GM18508 (cell line): ENCODE results near the gene IFT80.
A peak's percentile ranks its signal among the peaks of the same experiment; 100 is the strongest.
"Not testable (repeated sequence)": the region's sequence is repeated elsewhere in the genome, so short reads cannot be mapped to it uniquely, and the experiment has no call there.

ENCODE experiments used
- ATAC-seq: cut with Tn5 transposase; IDR thresholded peaks from one replicate; pipeline ENCODE4 v1.9.1; 2021; ENCODE audit warnings: moderate number of reproducible peaks; ENCODE audit not compliant: insufficient read depth, unreplicated experiment

IFT80 gene

DNA sequence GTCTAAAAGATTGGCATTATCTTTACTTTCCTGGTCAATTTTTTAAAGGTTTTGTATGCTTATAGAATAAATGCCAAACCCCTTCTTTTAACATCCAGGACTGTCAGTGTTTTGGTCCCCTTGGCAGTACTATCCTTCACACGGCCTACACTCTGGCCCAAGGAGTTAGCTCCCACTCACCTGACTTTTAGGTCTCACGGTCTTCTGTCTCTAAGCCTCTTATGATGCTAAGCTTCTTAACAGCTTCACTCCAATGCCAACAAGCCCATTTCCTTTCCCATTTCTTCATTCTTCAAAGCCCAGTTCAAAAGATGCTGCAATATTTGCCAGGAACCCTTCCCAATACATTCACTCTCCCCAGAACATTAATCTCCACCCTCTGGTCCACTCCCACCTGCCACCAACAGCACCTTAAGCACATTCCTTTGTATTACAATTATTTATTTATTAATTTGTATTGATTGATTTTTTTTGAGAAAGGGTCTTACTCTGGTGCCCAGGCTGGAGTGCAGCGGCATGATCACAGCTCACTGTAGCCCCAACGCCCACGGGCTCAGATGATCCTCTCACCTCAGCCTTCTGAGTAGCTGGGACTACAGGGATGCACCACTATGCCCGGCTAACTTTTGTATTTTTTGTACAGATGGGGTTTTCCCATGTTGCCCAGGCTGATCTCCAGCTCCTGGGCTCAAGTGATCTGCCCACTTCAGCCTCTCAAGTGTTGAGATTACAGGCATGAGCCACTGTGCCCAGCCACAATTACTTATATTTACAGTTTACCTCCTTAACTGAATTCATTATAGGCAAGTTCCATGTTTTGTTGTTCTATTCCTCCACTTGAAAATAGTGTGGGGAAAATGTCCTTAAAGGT, 27.8 kb downstream of the IFT80 start:
- no peak for ATAC-seq

DNA sequence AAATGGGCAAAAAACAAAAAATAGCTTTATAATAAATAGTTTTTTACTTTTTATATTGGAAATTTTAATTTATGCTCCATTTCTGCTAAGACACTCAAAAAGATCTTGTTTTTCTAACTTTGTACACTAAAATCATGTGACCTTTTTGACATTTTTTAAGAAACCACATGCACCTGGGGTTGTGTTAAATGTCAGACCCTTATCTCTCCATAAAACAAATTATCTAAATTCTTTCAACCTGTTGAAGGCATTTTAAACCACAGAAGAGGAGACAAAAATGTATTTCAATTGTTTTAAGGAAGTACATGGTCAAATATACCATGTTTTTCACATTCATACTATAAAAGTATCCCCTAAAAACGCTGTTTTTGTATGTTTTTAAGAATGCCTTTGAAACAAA, 29.2 kb downstream of the IFT80 start:
- no peak for ATAC-seq

DNA sequence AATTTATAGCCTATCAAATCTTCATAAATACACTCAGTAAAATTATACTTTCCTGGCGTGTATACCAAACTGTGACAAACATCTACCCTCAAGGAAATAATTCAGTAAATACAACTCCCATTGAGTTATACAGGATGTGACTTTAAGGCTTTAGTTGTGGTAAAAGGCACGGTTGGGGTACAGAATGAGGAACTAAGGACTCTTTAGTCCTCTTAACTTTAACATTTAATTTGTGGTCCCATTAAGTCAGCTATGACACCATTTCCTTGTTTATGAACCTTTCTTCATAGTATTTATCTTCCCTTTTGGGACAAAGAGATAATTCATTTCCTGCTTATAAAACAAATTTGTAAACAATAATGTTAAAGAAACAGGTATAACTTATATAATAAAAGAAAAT, 30.2 kb downstream of the IFT80 start:
- peak; percentile 48 for ATAC-seq

DNA sequence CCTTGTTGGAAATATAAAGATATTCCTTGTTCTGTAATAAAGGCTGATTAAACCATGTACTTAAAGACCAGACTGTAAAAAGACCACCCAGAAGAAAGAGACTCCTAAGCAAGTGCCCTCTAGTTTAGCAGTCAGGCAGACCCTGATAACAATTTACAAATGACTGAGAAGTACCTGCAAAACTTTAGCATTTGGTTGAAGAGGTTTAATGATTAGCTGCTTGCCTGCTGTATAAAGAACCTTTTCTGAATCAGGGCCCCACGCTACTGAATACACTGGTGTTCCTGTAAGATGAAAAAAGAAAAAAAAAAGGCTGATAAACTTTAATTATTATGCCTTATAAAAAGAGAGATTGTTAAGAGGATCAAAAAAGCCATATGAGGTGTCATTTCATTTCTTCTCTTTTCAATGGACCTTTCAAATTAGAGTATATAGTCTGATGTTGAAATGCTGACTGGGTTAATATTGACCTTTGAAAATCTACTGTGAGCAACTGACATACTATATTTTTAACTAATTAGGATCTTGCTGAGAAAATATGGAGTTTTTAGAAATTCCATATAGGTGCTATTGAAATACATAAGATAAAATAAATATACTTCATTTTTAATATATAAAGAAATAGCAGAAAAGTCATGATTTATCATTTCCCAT, 33.0 kb downstream of the IFT80 start:
- ATAC-seq: no peak

DNA sequence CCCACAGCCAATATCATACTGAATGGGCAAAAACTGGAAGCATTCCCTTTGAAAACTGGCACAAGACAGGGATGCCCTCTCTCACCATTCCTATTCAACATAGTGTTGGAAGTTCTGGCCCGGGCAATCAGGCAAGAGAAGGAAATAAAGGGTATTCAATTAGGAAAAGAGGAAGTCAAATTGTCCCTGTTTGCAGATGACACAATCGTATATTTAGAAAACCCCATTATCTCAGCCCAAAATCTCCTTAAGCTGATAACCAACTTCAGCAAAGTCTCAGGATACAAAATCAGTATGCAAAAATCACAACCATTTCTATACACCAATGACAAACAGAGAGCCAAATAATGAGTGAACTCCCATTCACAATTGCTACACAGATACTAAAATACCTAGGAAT, 36.1 kb downstream of the IFT80 start:
- not testable (repeated sequence) for ATAC-seq

DNA sequence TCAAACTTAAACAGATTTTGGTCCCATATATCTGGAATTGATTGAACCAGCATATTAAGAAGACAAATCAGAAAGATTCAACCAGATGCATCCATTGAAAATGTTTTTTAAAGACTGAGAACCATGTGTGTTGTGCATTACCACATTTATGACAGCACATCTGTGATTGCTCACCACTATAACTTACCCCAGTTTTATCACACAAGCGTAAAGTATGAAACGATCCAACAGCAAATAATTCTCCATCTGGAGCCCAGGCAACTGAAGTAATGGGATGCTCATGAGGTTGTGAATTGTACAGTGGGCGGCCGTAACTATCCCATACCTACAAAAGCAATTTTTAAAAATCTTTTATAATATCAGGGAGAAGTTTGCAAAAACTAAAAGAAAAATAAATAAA, 43.2 kb downstream of the IFT80 start:
- ATAC-seq: no peak

DNA sequence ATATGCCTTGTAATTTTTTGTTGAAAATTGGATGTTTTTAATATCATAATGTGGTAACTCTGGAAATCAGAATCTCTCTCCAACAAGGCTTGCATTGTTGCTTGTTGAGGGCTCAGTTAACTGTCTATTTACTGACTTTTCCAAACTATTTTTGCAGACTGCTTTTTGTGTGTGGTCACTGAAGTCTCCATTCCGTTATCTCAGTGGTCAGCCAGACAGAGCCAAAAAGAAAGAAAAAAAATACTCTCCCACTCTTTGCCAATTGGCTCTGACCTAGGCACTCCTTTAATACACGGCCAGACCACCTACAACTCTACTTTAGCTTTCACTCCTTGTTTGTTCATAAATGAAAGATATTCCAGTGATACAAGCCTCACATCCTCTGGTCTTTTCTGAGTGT, 52.5 kb downstream of the IFT80 start:
- no peak for ATAC-seq

DNA sequence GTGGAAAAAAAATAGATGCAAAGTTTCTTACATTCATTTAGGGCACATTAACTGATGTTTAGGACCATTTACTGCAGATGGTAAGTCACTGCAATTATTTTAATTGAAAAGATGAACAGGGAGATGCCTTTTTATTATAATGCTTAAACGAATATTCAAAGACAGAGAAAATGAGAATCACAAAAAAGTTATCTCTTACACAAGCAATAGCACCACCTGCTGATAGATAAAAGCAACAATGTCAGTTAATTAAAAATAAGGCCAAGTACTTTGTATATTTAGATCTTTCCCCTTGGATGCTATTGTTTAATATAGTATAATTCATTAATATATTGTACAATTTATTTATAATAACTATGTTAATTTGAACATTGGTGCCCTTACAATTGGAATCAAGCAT, 55.9 kb downstream of the IFT80 start:
- ATAC-seq: no peak

DNA sequence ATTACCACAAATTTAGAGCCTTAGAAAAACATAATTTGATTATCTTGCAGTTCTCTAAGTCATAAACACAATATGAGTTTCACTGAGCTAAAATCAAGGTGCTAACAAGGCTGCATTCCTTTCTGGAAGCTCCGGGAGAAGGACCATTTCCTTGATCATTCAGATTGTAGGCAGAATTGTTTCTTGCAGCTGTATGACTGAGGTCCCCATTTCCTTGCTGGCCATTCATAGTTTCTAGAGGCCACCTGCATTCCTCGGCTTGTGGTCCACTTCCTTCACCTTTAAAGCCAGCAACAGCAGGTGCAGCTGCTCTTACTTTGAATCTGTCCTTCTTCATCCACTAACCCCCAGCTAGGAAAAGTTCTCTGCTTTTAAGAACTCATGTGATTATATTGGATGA, 58.7 kb downstream of the IFT80 start:
- ATAC-seq: no peak

DNA sequence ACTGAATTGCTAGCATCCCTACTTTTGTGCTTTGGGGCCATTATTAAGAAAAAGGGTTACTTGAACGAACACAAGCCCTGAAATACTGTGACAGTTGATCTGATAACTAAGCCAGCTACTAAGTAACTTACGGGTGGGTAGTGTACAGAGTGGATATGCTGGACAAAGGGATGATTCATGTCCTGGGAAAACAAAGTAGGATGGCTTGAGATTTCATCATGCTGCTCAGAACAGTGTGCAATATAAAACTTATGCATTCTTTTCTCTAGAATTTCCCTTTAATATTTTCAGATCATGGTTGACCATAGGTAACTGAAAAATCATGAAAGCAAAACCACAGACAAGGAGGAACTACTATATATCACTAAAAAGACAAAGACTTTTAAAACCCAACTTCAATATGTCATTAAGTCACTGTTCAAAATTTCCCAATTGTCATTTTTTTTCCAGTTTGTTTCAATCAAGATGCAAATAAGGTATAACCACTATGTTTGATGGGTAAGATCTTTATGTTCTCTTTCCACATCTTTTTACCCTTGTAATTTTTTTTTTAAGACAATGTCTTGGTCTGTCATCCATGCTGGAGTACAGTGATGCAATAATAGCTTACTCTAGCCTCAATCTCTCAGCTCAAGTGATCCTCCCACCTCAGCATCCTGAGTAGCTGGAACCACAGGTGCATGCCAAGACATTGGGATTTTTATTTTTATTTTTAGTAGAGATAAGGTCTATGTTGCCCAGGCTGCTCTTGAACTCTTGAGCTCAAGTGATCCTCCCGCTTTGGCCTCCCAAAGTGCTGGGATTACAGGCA, 67.7 kb downstream of the IFT80 start:
- no peak for ATAC-seq

DNA sequence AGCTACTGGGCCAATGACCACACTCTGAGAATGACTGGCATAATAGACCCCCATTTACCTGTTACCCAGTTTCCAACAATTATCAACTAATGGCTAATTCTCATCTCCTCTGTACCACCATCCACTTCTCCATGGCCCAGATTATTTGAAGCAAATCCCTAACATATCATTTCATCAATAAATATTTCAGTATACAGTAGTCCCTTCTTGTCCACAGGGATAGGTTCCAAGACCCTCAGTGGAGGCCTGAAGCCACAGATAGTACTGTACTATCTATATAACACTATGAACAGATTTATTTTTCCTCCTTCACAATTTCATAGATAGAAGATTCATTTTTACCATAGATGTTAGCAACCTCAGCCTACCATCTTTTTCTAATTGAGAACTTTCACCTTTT, 68.3 kb downstream of the IFT80 start:
- no peak for ATAC-seq

DNA sequence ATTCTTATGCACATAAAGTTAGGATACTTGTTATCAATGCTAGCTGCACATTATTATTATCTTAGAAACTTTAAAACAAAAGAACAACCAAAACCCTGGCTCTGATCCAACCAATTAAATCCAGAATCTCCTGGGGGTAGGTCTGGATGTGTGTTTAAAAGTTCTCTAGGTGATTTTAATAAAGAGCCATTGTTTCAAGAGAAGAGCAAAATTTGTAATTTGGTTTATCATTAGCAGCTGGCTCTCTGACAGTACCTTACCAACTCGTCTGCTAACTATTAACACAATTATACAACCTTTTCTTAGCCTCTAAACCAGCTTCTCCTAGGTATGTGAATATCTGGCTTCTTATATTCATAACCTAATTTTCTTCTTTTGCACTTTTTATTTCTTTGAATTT, 68.9 kb downstream of the IFT80 start:
- ATAC-seq: no peak

DNA sequence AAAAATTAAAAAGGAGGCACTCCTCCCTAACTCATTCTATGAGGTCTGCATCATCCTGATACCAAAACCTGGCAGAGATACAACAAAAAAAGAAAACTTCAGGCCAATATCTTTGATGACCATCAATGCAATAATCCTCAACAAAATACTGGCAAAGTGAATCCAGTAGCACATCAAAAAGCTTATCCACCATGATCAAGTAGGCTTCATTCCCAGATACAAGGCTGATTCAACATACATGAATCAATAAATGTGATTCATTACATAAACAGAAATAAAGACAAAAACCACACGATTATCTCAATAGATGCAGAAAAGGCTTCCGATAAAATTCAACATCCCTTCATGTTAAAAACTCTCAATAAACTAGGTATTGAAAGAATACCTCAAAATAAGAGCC, 72.7 kb downstream of the IFT80 start:
- ATAC-seq: not testable (repeated sequence)

DNA sequence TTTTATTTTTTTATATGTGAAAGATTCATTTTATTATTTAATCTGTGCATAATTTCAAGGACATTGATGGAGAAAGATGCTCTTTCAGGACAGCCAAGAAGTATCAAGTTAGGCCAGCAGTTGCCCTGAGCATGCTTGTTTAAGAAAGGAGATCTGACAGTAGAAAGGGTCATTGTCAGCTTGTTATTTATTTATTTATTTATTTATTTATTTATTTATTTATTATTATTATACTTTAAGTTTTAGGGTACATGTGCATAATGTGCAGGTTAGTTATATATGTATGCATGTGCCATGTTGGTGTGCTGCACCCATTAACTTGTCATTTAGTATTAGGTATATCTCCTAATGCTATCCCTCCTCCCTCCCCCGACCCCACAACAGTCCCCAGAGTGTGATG, 77.2 kb downstream of the IFT80 start:
- not testable (repeated sequence) for ATAC-seq

DNA sequence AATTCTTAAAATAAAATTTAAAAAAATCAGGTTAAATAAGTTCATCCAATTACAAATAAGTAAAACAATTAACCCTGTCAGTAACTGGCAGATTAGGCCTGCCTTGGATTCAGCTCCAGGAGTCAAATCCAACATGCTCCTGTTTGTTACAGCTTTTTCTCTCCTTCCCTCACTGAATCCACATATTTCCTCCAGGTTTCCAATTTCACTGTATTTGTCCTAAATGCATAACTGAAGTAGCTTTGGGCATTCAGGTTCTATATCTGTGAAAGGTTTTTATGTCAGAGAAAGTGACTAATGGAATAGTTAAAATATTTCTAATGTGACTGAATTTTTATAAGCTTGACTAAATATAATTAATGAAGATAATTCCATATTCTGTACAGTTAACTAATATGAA, 79.7 kb downstream of the IFT80 start:
- ATAC-seq: no peak

DNA sequence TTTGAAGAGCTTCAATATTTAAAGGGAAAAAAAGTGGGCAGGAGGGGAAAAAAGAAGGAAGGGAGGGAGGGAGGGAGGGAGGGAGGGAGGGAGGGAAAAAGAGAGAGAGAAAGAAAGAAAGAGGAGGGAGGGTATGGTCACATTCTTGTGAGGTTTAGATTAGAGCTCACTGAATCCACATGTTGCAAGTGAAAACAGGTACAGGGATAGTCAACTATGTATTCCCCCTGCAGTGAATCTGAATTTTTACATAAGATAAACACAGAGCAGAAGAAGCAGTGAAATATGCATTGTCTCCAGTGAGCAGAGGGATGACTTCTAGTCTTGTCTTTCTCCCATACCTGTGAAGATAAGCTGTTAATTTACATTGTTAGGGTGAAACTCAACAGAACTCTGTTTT, 84.0 kb downstream of the IFT80 start:
- ATAC-seq: no peak

DNA sequence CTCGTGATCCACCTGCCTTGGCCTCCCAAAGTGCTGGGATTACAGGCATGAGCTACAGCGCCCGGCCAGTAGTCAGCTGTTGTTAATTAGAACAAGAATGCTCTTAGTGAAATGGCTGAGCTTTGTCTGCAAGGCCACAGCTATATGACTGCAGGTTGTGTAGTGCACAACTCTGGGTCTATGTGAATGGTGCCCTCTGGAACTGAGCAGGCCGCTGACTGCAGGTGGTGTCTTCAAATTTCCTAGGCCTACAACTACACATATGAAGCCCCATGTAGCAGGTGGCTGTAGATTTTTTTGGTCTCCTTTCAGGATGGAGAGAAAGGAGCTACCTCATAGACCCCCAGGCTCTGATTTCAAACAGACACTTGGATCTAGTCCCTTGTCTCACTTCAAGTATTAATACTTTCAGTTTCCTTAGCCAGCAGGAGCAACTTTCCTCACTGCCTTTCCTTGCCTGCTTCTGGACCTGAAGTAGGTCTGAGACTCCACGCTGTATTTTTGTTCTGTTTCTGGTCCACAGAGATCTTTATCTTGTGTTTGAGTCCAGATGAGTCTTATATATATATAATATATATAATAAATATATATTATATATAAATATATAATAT, 86.9 kb downstream of the IFT80 start:
- no peak for ATAC-seq

DNA sequence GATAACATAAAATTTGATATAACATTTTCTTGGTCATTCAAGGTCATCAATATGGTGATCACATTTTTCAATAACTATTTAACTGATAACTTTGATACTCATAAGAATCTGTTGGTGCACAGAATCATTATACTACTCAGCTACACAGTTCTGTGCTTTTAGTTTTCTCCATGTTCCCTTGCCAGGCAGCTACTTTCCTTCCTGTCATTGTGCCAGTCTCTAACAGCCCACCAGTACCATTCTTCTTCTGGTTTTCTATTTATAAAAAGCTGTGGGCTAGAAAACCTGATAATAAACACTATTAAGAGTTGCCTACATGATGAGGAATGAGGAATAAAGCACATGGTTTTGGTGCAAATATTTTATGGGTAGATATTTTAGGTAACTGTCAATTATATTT, 96.2 kb downstream of the IFT80 start:
- ATAC-seq: no peak

DNA sequence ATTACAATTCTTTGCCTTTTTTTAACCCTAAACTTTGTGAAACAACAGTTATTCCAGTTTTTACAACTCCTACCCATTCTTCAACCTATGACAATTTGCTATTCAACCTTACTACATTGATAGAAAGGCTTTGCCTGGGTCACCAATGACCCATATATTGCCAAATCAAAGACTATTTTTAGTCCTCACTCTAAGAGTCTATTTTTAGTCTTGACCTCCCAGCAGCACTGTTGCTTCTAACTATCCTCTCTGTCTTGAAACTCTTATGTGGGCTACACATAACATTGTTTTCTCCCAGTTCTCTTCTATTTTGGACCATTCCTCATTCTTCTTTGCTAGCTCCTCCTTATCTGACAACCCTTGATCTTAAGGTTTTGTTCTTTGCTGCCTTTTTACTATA, 102.4 kb downstream of the IFT80 start:
- no peak for ATAC-seq

DNA sequence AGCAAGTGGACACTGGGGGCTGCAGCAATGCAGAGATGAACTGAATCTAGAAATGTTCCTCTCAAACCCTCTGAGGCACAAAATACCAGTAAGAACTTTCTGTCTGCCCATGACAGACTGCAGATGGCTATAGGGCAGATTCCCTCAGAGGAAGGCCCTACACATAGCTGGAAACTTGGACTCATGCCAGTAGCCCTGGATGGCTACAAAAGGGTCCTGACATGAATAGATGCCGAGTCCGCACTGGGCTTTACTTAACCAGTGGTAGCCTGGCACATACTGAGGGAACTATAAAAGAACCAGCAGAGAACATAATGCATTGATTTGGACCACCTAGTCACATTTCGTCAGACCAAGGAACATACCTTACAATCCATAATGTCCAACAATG, 107.1 kb downstream of the IFT80 start:
- ATAC-seq: no peak
